OCI-LY1 (cell line): Measurements from ENCODE around the gene TNPO3.

ENCODE experiments used
- EZH2 ChIP-seq: fragments of 200-600 bp; sonication (generic), shearing (Covaris generic); IDR thresholded peaks from 2 replicates; pipeline ENCODE4 v1.8.0; 2017; ENCODE audit warnings: borderline replicate concordance, mixed run types, mild to moderate bottlenecking, antibody characterized with exemption, low read length, moderate library complexity, mixed read lengths
- TF ChIP-seq, protein P1 (sequence below): fragments of 200-600 bp; sonication (generic), shearing (Covaris generic); IDR thresholded peaks from 2 replicates; pipeline ENCODE4 v1.5.1; 2017; ENCODE audit warnings: mild to moderate bottlenecking, antibody characterized with exemption, low read length, moderate library complexity, mixed read lengths

DNA sequence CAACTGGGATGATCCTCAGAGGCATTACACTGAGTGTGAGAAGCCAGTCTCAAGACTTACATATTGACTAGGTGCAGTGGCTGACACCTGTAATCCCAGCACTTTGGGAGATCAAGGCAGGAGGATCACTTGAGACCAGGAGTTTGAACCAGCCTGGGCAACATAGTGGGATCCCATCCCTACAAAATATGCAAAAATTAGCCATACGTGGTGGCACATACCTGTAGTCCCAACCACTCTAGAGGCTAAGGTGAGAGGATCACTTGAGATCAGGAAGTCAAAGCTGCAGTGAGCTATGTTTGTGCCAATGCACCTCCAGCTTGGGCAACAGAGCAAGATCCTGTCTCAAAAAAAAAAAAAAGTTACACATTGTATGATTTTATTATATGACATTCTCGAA lies 23.5 kb upstream of the TNPO3 start:
- TF ChIP-seq, protein P1, sequence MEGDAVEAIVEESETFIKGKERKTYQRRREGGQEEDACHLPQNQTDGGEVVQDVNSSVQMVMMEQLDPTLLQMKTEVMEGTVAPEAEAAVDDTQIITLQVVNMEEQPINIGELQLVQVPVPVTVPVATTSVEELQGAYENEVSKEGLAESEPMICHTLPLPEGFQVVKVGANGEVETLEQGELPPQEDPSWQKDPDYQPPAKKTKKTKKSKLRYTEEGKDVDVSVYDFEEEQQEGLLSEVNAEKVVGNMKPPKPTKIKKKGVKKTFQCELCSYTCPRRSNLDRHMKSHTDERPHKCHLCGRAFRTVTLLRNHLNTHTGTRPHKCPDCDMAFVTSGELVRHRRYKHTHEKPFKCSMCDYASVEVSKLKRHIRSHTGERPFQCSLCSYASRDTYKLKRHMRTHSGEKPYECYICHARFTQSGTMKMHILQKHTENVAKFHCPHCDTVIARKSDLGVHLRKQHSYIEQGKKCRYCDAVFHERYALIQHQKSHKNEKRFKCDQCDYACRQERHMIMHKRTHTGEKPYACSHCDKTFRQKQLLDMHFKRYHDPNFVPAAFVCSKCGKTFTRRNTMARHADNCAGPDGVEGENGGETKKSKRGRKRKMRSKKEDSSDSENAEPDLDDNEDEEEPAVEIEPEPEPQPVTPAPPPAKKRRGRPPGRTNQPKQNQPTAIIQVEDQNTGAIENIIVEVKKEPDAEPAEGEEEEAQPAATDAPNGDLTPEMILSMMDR = no peak
- no peak for TF ChIP-seq EZH2
